WTC11 (cell line): ENCODE data around the gene HBM. TPM values are rescaled to one million over a fixed set of nuclear protein-coding genes. Genes with fewer than 3 reads are reported as not detected.

Experiments
- ATAC-seq: fragments of 200-7000 bp; cut with Tn5 transposase; 2 replicates; pipeline ENCODE4 v1.10.0; 2021; ENCODE audit warnings: mild to moderate bottlenecking, moderate library complexity
- CTCF ChIA-PET: fragments of 300-600 bp; sonication (Branson Sonifier 250); formaldehyde crosslinking; loops from one replicate; lab custom pipeline; 2021; ENCODE audit warnings: antibody characterized with exemption; lab: Charles Lee
- POLR2A ChIA-PET: fragments of 350-600 bp; sonication (Branson Sonifier 250); formaldehyde crosslinking; loops from one replicate; lab custom pipeline; 2021; ENCODE audit warnings: antibody characterized with exemption; lab: Charles Lee
- DNase-seq: peaks from one replicate; pipeline ENCODE4 v3.0.0; 2021; ENCODE audit warnings: low spot score
- H3K27ac Mint-ChIP-seq: 2 replicates; pipeline ENCODE4 v1.8.0; 2021; ENCODE audit warnings: mixed read lengths
- H3K27me3 Mint-ChIP-seq: 2 replicates; pipeline ENCODE4 v1.8.0; 2021; ENCODE audit warnings: low read depth, mild to moderate bottlenecking, moderate library complexity, mixed read lengths
- H3K36me3 Mint-ChIP-seq: 2 replicates; pipeline ENCODE4 v1.8.0; 2021; ENCODE audit warnings: mixed read lengths
- H3K4me1 Mint-ChIP-seq: 2 replicates; pipeline ENCODE4 v1.8.0; 2022; ENCODE audit warnings: mixed read lengths
- H3K4me3 Mint-ChIP-seq: 2 replicates; pipeline ENCODE4 v1.8.0; 2021; ENCODE audit warnings: mild to moderate bottlenecking, moderate library complexity, mixed read lengths
- H3K9me3 Mint-ChIP-seq: 2 replicates; pipeline ENCODE4 v1.8.0; 2021; ENCODE audit warnings: mixed read lengths
- ATF1 ChIP-seq: sonication (generic); formaldehyde crosslinking; IDR thresholded peaks from 2 replicates; pipeline ENCODE4 v1.8.1; 2023; ENCODE audit warnings: mild to moderate bottlenecking, moderate library complexity, missing genetic modification reagents
- ATF2 ChIP-seq: sonication (generic); formaldehyde crosslinking; IDR thresholded peaks from 2 replicates; pipeline ENCODE4 v1.8.1; 2022; ENCODE audit warnings: low read depth, missing genetic modification reagents, borderline replicate concordance
- CREM ChIP-seq: sonication (generic); formaldehyde crosslinking; IDR thresholded peaks from 2 replicates; pipeline ENCODE4 v1.8.1; 2022; ENCODE audit warnings: mild to moderate bottlenecking, missing genetic modification reagents, moderate library complexity
- GABPB1 ChIP-seq: sonication (generic); formaldehyde crosslinking; IDR thresholded peaks from 2 replicates; pipeline ENCODE4 v1.8.1; 2023; ENCODE audit warnings: mild to moderate bottlenecking, missing genetic modification reagents
- MYBL2 ChIP-seq: sonication (generic); formaldehyde crosslinking; IDR thresholded peaks from 2 replicates; pipeline ENCODE4 v1.8.1; 2023; ENCODE audit warnings: mild to moderate bottlenecking, moderate library complexity, missing genetic modification reagents
- NFYB ChIP-seq: sonication (generic); formaldehyde crosslinking; conservative IDR thresholded peaks from 2 replicates; pipeline ENCODE4 v1.8.0; 2022; ENCODE audit warnings: low read depth, missing genetic modification reagents
- SMAD4 ChIP-seq: sonication (generic); formaldehyde crosslinking; IDR thresholded peaks from 2 replicates; pipeline ENCODE4 v1.8.0; 2022; ENCODE audit warnings: mild to moderate bottlenecking, missing genetic modification reagents
- SP1 ChIP-seq: sonication (generic); formaldehyde crosslinking; conservative IDR thresholded peaks from 2 replicates; pipeline ENCODE4 v1.8.1; 2022; ENCODE audit warnings: missing genetic modification reagents
- ZNF121 ChIP-seq: sonication (generic); formaldehyde crosslinking; IDR thresholded peaks from 2 replicates; pipeline ENCODE4 v1.8.0; 2023; ENCODE audit warnings: missing genetic modification reagents
- ZNF232 ChIP-seq: sonication (generic); formaldehyde crosslinking; IDR thresholded peaks from 2 replicates; pipeline ENCODE4 v1.8.0; 2022; ENCODE audit warnings: mild to moderate bottlenecking, missing genetic modification reagents
- ZNF396 ChIP-seq: fragments of 250-450 bp; sonication (Bioruptor Pico); IDR thresholded peaks from 2 replicates; pipeline ENCODE4 v1.8.0; 2021; ENCODE audit warnings: mild to moderate bottlenecking, moderate library complexity, borderline replicate concordance
- ZNF416 ChIP-seq: fragments of 250-450 bp; sonication (Bioruptor Pico); IDR thresholded peaks from 2 replicates; pipeline ENCODE4 v1.9.0; 2021; ENCODE audit warnings: mild to moderate bottlenecking, inconsistent platforms
- ZNF423 ChIP-seq: fragments of 250-450 bp; sonication (Bioruptor Pico); IDR thresholded peaks from 2 replicates; pipeline ENCODE4 v2.1.2; 2022; ENCODE audit warnings: mild to moderate bottlenecking, moderate library complexity
- total RNA-seq: library from RNA; stranded (reverse); gene quantifications from 3 replicates; pipeline ENCODE4 v1.2.3, GENCODE V29; 2021
- TF ChIP-seq, protein P1 (sequence below): sonication (generic); formaldehyde crosslinking; IDR thresholded peaks from 2 replicates; pipeline ENCODE4 v1.8.1; 2022; ENCODE audit warnings: low read depth, mild to moderate bottlenecking, moderate library complexity, missing genetic modification reagents, borderline replicate concordance
- TF ChIP-seq, protein P2 (sequence below): sonication (generic); formaldehyde crosslinking; IDR thresholded peaks from 2 replicates; pipeline ENCODE4 v1.8.1; 2023; ENCODE audit warnings: mild to moderate bottlenecking, moderate library complexity, missing genetic modification reagents
- TF ChIP-seq, protein P3 (sequence below): fragments of 200-600 bp; IDR thresholded peaks from 2 replicates; pipeline ENCODE4 v1.8.0; 2022; ENCODE audit warnings: antibody characterized with exemption

Gene HBM
- total RNA-seq, 1 experiment from 2014 or later: not detected

DNA sequence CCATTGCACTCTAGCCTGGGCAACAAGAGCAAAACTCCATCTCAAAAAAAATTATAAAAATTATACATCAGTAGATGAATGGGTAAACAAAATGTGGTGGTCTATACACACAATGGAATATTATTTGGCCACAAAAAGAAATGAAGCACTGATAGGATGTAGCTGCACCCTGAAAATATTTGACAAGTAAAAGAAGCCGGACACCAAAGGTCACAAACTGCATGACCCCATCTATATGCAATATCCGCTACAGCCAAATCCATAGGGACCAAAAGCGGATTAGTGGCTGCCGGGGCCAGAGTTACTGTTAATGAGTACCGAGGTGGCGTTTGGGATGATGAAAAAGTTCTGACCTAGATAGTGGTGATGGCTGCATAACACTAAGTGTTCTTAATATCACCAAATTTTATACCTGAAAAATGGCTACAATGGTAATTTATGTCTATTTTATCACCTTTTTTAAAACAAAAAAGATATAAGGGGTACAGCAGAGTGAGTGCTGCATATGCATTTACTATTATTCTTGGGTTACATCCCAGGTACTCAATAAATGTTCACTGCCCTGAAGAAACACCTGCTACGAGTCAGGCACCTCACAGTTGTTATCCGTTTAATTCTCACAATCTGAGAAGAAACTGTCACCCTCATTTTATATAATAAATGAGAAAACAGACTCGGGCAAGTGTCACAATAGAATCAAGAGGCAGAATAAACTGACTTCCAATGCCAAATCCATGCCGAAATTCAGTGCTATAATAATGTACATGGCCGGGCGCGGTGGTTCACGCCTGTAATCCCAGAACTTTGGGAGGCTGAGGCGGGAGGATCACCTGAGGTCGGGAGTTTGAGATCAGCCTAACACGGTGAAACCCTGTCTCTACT lies 13.7 kb downstream of the HBM start:
- TF ChIP-seq, protein P1, sequence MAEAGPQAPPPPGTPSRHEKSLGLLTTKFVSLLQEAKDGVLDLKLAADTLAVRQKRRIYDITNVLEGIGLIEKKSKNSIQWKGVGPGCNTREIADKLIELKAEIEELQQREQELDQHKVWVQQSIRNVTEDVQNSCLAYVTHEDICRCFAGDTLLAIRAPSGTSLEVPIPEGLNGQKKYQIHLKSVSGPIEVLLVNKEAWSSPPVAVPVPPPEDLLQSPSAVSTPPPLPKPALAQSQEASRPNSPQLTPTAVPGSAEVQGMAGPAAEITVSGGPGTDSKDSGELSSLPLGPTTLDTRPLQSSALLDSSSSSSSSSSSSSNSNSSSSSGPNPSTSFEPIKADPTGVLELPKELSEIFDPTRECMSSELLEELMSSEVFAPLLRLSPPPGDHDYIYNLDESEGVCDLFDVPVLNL: no peak
- TF ChIP-seq GABPB1 (CRISPR knock-in tag): no peak
- no peak for TF ChIP-seq ZNF396
- no peak for TF ChIP-seq ATF1 (CRISPR knock-in tag)
- TF ChIP-seq ATF2 (CRISPR knock-in tag): no peak
- no peak for TF ChIP-seq SMAD4 (CRISPR knock-in tag)
- TF ChIP-seq ZNF416 (CRISPR knock-in tag): no peak
- no peak for TF ChIP-seq MYBL2
- TF ChIP-seq, all 79 proteins: peak for 0
- no peak for ATAC-seq
- peaks cover 58% of the 10 kb centered on the region for H3K27me3 Mint-ChIP-seq
- ChIA-PET POLR2A (no interaction called here), CTCF (interaction anchor here (1.0 to 4.8 kb wide), 11 partner anchors 11 to 114 kb away, joined by 3 to 50 read pairs (median 8); partner anchors contain the start of genes HBM, NPRL3 and RHBDF1)
- no peaks in the 10 kb centered on the region for H3K36me3 Mint-ChIP-seq
- no peak overlapping the region for H3K27ac Mint-ChIP-seq
- peaks cover 9% of the 10 kb centered on the region for H3K4me1 Mint-ChIP-seq
- H3K4me3 Mint-ChIP-seq: peak overlapping the region; percentile 56
- H3K9me3 Mint-ChIP-seq: no peaks in the 10 kb centered on the region
- no peak for DNase-seq

GRCh38 chr16:180101-180675 lies 14.4 kb downstream of the HBM start, which contains the start of gene HBQ1:
HBQ1 (plus strand) TSS chr16:180459; CDS start chr16:180487, 28 bp downstream.
- CTCF ChIA-PET: interaction anchor here (0.6 to 4.8 kb wide), 17 partner anchors 9 to 122 kb away, joined by 3 to 50 read pairs (median 5); partner anchors contain the start of genes HBM, NPRL3 and RHBDF1
- peak; percentile 7 for ATAC-seq
- TF ChIP-seq ZNF423 (CRISPR knock-in tag) (peak; percentile 78), CREM (CRISPR knock-in tag) (0 out of 2 replicates have a peak, but pooled peaks have one; percentile 38), NFYB (CRISPR knock-in tag) (no peak), ZNF121 (no peak), SP1 (CRISPR knock-in tag) (peak; percentile 35; the same call in 1 of the 2 replicates), ZNF232 (0 out of 2 replicates have a peak, but pooled peaks have one; percentile 14)
- TF ChIP-seq, protein P2, sequence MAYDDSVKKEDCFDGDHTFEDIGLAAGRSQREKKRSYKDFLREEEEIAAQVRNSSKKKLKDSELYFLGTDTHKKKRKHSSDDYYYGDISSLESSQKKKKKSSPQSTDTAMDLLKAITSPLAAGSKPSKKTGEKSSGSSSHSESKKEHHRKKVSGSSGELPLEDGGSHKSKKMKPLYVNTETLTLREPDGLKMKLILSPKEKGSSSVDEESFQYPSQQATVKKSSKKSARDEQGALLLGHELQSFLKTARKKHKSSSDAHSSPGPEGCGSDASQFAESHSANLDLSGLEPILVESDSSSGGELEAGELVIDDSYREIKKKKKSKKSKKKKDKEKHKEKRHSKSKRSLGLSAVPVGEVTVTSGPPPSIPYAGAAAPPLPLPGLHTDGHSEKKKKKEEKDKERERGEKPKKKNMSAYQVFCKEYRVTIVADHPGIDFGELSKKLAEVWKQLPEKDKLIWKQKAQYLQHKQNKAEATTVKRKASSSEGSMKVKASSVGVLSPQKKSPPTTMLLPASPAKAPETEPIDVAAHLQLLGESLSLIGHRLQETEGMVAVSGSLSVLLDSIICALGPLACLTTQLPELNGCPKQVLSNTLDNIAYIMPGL (CRISPR knock-in tag): 0 out of 2 replicates have a peak, but pooled peaks have one; percentile 26
- TF ChIP-seq, protein P3, sequence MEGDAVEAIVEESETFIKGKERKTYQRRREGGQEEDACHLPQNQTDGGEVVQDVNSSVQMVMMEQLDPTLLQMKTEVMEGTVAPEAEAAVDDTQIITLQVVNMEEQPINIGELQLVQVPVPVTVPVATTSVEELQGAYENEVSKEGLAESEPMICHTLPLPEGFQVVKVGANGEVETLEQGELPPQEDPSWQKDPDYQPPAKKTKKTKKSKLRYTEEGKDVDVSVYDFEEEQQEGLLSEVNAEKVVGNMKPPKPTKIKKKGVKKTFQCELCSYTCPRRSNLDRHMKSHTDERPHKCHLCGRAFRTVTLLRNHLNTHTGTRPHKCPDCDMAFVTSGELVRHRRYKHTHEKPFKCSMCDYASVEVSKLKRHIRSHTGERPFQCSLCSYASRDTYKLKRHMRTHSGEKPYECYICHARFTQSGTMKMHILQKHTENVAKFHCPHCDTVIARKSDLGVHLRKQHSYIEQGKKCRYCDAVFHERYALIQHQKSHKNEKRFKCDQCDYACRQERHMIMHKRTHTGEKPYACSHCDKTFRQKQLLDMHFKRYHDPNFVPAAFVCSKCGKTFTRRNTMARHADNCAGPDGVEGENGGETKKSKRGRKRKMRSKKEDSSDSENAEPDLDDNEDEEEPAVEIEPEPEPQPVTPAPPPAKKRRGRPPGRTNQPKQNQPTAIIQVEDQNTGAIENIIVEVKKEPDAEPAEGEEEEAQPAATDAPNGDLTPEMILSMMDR: peak; percentile 59
- no peaks in the 10 kb centered on the region for H3K9me3 Mint-ChIP-seq
- H3K27me3 Mint-ChIP-seq: peaks cover 50% of the 10 kb centered on the region
- no peak within 1 kb of the TSS for H3K27ac Mint-ChIP-seq
- H3K36me3 Mint-ChIP-seq: 0 out of 2 replicates have a peak, but pooled peaks cover 2% of the 10 kb centered on the region
- DNase-seq: peak; percentile 60
- H3K4me3 Mint-ChIP-seq: peak within 1 kb of the TSS; percentile 56
- POLR2A ChIA-PET: no interaction called here
- 0 out of 2 replicates have a peak, but pooled peaks cover 3% of the 10 kb centered on the region for H3K4me1 Mint-ChIP-seq
